Thoracic aorta (tissue), 2 donors: ENCODE data around the gene CLDN3. TPM values are rescaled to one million over a fixed set of nuclear protein-coding genes. Genes with fewer than 3 reads are reported as not detected.
A peak's percentile ranks its signal among the peaks of the same experiment; 100 is the strongest.

Experiments used
- ATAC-seq: fragments of 150-250 bp; one replicate; pipeline ENCODE4 v1.8.0; 2017; ENCODE audit warnings: low read depth; ENCODE audit not compliant: insufficient number of reproducible peaks, low FRiP score
- DNase-seq: peaks from one replicate; pipeline ENCODE4 v3.0.0-alpha.2; 2020; ENCODE audit warnings: low spot score
- H3K27ac ChIP-seq, 2 donors: fragments of 200-600 bp; sonication (generic); 1 replicate in 1 of 2; 2 replicates in 1 of 2; pipeline ENCODE4 v1.5.1; 2016; ENCODE audit warnings: mild to moderate bottlenecking in 2 of 2, moderate library complexity in 2 of 2
- H3K27me3 ChIP-seq: fragments of 200-600 bp; sonication (generic); replicated peaks from 2 replicates; pipeline ENCODE4 v1.6.0; 2016; ENCODE audit warnings: mild to moderate bottlenecking; ENCODE audit not compliant: insufficient read depth
- H3K36me3 ChIP-seq: fragments of 200-600 bp; sonication (generic); one replicate; pipeline ENCODE4 v1.5.1; 2016
- H3K4me1 ChIP-seq, 2 donors: fragments of 200-600 bp; sonication (generic); 1 replicate in 1 of 2; 2 replicates in 1 of 2; pipeline versions ENCODE4 v1.5.1 to v1.6.0; 2016; ENCODE audit warnings: low read depth in 2 of 2, mild to moderate bottlenecking in 1 of 2; ENCODE audit not compliant: control insufficient read depth in 1 of 2
- H3K4me3 ChIP-seq: fragments of 200-600 bp; sonication (generic); 2 replicates; pipeline ENCODE4 v1.5.1; 2016; ENCODE audit warnings: mild to moderate bottlenecking
- H3K9me3 ChIP-seq: fragments of 200-600 bp; sonication (generic); 2 replicates; pipeline ENCODE4 v1.5.1; 2016
- CTCF ChIP-seq: fragments of 200-600 bp; sonication (generic); IDR thresholded peaks from one replicate; pipeline ENCODE4 v1.5.1; 2019; ENCODE audit warnings: antibody characterized with exemption
- total RNA-seq, 2 donors: library from RNA; depleted of rRNA; stranded (reverse); fragments of >200 nt; gene quantifications; one replicate each; pipeline versions ENCODE4 v1.1.0 to v1.2.3, GENCODE V29; 2016

Gene CLDN3, protein sequence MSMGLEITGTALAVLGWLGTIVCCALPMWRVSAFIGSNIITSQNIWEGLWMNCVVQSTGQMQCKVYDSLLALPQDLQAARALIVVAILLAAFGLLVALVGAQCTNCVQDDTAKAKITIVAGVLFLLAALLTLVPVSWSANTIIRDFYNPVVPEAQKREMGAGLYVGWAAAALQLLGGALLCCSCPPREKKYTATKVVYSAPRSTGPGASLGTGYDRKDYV
- not detected for total RNA-seq

DNA sequence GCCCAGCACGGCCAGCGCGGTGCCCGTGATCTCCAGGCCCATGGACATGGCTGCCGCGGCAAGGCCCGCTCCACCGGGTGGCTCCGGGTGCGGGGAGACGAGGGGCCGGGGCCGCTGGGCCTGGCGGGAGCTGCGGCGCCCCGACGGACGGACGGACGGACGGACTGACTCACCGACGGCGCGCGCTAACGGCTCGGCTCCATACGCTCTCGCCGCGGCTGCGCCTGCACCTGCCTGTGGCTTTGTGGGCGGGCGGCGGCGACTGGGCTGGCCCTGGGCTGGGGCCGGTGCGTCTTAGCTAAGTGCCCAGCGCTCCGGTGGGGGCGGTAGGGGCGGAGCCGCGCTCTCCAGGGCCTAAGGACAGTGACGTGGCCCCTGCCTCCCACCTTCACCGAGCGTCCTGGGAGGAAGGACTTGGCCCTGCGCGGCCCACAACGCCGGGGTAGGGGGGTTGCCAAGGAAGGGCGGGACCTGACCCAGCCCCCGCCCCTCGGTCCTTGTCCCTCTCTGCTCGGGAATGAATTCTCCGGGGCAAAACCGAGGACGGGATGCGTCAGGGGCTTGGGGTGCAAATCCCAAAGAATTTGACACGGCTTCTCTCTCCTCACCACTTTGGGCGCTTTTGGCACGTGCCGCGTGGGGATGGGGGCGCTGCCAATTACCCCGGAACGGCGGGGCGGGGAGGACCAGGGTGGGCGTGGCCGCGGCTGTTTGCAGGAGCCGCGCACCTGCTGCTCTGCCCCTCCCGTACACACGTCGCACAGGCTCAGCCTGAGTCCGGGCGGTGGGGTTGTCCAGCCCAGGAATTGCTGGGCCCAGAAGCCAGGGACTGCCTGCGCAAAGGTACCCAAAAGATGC lies at the start of gene CLDN3:
Gene CLDN3 (minus strand): TSS at position 269 of the 858 bp plus-strand sequence. CDS start 221 bp downstream, at position 48.
- peak within 1 kb of the TSS; percentile 57 for H3K4me3 ChIP-seq
- no peaks in the 10 kb centered on the region for H3K36me3 ChIP-seq
- no peaks in the 10 kb centered on the region for H3K9me3 ChIP-seq
- peaks cover 5% of the 10 kb centered on the region for H3K27me3 ChIP-seq
- no peak for DNase-seq
- no peak for TF ChIP-seq CTCF
- no peak for ATAC-seq
- H3K27ac ChIP-seq, result no peak within 1 kb of the TSS
- H3K4me1 ChIP-seq, result peaks cover 2 to 14% of the 10 kb centered on the region in 2 donors

GRCh38 chr7:73817121-73817520 lies 47.1 kb upstream of the CLDN3 start:
- DNase-seq, result no peak
- no peak overlapping the region for H3K27ac ChIP-seq
- TF ChIP-seq CTCF, result no peak

DNA sequence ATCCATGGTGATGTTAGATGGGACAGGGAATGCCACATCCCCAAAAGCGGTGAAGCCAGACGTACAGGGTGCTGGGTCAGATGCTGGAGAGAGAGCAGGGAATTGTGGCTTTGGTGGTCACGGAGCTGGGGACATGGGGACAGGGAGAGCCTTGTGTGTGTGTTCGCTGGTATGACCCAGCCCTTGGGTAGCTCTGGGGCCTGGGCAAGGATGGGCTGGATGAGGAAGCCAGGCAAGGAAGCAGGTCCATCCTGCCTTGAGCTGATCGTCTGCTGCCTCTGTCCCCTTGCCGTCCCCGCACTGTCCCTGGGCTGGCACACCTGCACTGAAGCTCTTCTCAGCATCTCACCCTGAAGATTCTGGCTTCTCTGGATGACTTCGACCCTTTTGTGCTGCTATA lies 45.4 kb upstream of the CLDN3 start:
- Histone ChIP-seq H3K4me3 (no peak overlapping the region), H3K27ac (no peak overlapping the region), H3K4me1 (no peaks in the 10 kb centered on the region), H3K27me3 (no peaks in the 10 kb centered on the region), H3K36me3 (no peaks in the 10 kb centered on the region), H3K9me3 (no peaks in the 10 kb centered on the region)
- DNase-seq (no peak), ATAC-seq (no peak)
- TF ChIP-seq CTCF, result no peak

More at GRCh38 chr7:73817121-73817520, 47.1 kb upstream of the CLDN3 start:
- Histone ChIP-seq H3K4me3 (no peak overlapping the region), H3K4me1 (no peaks in the 10 kb centered on the region), H3K27me3 (no peaks in the 10 kb centered on the region), H3K9me3 (no peaks in the 10 kb centered on the region), H3K36me3 (no peaks in the 10 kb centered on the region)
- no peak for ATAC-seq

DNA sequence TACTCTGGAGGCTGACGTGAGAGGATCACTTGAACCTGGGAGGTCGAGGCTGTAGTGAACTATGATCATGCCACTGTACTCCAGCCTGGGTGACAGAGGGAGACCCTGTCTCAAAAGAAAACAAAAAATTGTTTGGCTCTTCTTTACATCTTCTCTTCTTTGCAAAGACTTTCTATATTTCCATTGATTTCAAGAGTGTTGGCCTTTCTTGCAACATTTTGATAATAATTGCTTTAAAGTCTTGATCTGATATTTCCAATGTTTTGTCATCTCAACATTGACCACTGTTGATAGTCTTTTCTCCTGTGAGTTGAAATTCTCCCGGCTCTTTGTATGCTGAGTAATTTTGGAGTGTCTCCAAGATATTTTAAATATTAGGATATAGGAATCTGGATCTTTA lies 42.9 kb upstream of the CLDN3 start:
- H3K9me3 ChIP-seq, result no peaks in the 10 kb centered on the region
- H3K4me1 ChIP-seq, result no peaks in the 10 kb centered on the region
- TF ChIP-seq CTCF, result no peak
- H3K36me3 ChIP-seq, result no peaks in the 10 kb centered on the region
- no peaks in the 10 kb centered on the region for H3K27me3 ChIP-seq
- H3K4me3 ChIP-seq, result no peak overlapping the region
- H3K27ac ChIP-seq, result no peak overlapping the region
- ATAC-seq, result no peak
- DNase-seq, result no peak

DNA sequence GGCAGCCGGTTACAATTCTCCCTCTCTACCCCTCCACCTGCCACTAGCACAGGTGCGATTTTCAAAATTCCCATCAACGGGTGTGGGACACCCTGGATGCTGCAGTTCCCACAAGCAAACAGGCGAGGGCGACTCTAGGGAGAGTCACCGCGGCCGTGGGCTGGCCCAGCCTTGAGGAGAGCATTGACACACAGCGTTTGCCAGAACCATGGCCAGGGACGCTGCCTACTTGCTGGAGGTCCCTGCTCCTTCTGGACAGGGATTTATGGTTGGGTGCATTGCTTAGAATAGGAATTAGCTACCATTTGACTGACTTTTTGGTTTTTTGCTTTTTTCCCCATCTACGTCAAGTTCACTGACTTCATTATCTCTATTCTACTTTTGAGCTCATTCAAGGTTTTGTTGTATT lies 41.7 kb upstream of the CLDN3 start:
- ATAC-seq, result peak; percentile 52
- Histone ChIP-seq H3K27me3 (no peaks in the 10 kb centered on the region), H3K4me1 (no peaks in the 10 kb centered on the region), H3K36me3 (no peaks in the 10 kb centered on the region), H3K27ac (no peak overlapping the region), H3K4me3 (no peak overlapping the region), H3K9me3 (no peaks in the 10 kb centered on the region)
- no peak for DNase-seq
- peak; percentile 82 for TF ChIP-seq CTCF
